ENCODE results near the gene EVA1C.
A peak's percentile ranks its signal among the peaks of the same experiment; 100 is the strongest.
"Not testable (repeated sequence)": the region's sequence is repeated elsewhere in the genome, so short reads cannot be mapped to it uniquely, and the experiment has no call there.

EVA1C gene

DNA sequence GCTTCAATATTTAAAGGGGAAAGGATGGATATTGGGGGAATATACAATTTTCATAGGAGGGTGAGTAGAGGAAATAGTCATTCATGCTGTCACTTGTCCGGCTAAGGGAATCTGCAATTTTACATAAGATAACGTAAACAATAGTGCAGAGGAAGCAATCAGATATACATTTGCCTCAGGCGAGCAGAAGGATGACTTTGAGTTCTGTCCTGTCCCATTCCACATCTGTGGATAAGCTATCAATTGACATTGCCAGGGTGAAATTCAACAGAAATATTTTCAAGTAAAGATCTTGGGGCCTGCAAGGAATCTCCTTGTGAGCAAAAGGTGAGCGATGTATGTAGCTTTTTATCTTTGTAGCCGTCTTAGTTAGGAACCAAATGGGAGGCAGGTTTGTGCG lies 32.6 kb downstream of the EVA1C start:
- peaks cover 19% of the 10 kb centered on the region for H3K9me3 Mint-ChIP-seq
- TF ChIP-seq CTCF (IDR thresholded peaks at IDR 0.05; ENCODE audit: unreplicated experiment in 3 of 3) = no peak
- peaks cover 19% of the 10 kb centered on the region for H3K27me3 Mint-ChIP-seq (ENCODE audit: low read depth)
- H3K36me3 Mint-ChIP-seq (ENCODE audit: low read depth) = no peaks in the 10 kb centered on the region
- no peaks in the 10 kb centered on the region for H3K4me1 Mint-ChIP-seq
- H3K4me3 Mint-ChIP-seq = no peak overlapping the region
- no peak overlapping the region for H3K27ac Mint-ChIP-seq

DNA sequence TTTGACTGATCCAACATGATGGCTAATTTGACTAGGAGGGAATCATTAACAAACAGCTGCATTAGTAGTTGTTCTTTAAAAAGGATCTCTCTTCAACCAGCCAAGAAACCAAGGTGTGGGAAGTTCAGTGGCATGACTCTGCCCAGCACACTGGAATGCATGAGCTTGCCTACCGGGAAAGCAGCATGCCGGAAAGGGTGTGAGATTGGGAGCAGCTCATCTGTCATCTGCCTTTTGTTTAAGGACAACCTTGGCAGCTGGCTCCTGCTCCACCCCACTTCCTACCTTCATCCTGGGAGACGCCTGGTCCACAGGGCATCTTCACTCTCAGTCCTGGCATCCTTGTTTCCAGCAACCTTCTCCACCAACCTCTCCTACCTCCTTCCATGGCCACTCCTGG lies 33.9 kb downstream of the EVA1C start:
- H3K9me3 Mint-ChIP-seq = peaks cover 16% of the 10 kb centered on the region
- H3K4me1 Mint-ChIP-seq; H3K27ac Mint-ChIP-seq; H3K4me3 Mint-ChIP-seq; H3K36me3 Mint-ChIP-seq (ENCODE audit: low read depth); H3K27me3 Mint-ChIP-seq (ENCODE audit: low read depth): not testable (repeated sequence)

DNA sequence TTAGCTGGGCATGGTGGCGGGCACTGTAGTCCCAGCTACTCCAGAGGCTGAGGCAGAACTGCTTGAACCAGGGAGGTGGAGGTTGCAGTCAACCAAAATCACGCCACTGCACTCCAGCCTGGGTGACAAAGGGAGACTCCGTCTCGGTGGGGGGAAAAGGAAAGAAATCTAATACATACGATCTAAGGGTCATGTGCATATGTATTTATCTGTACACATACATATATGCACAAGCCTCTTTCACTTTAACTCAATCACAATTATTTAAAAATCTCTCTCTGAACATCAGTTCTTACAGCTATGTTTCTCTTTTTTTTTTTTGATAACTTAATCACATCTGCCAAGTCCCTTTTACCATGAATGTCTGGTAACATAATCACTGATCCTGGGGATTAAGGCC lies 34.7 kb downstream of the EVA1C start:
- no peaks in the 10 kb centered on the region for H3K36me3 Mint-ChIP-seq (ENCODE audit: low read depth)
- H3K27ac Mint-ChIP-seq = no peak overlapping the region
- H3K4me1 Mint-ChIP-seq = peaks cover 5% of the 10 kb centered on the region
- H3K27me3 Mint-ChIP-seq (ENCODE audit: low read depth) = peaks cover 9% of the 10 kb centered on the region
- H3K4me3 Mint-ChIP-seq = no peak overlapping the region
- peaks cover 16% of the 10 kb centered on the region for H3K9me3 Mint-ChIP-seq
- TF ChIP-seq CTCF (IDR thresholded peaks at IDR 0.05; ENCODE audit: unreplicated experiment in 3 of 3) = no peak

- H3K4me1 Mint-ChIP-seq = peaks cover 5% of the 10 kb centered on the region
- no peak overlapping the region for H3K27ac Mint-ChIP-seq
- H3K36me3 Mint-ChIP-seq (ENCODE audit: low read depth) = no peaks in the 10 kb centered on the region
- peaks cover 9% of the 10 kb centered on the region for H3K27me3 Mint-ChIP-seq (ENCODE audit: low read depth)
- H3K4me3 Mint-ChIP-seq = no peak overlapping the region
- no peak for TF ChIP-seq CTCF (IDR thresholded peaks at IDR 0.05; ENCODE audit: unreplicated experiment in 3 of 3)
- peaks cover 10% of the 10 kb centered on the region for H3K9me3 Mint-ChIP-seq
These were observed 36.5 kb downstream of the EVA1C start for GRCh38 chr21:32448803-32449594.

DNA sequence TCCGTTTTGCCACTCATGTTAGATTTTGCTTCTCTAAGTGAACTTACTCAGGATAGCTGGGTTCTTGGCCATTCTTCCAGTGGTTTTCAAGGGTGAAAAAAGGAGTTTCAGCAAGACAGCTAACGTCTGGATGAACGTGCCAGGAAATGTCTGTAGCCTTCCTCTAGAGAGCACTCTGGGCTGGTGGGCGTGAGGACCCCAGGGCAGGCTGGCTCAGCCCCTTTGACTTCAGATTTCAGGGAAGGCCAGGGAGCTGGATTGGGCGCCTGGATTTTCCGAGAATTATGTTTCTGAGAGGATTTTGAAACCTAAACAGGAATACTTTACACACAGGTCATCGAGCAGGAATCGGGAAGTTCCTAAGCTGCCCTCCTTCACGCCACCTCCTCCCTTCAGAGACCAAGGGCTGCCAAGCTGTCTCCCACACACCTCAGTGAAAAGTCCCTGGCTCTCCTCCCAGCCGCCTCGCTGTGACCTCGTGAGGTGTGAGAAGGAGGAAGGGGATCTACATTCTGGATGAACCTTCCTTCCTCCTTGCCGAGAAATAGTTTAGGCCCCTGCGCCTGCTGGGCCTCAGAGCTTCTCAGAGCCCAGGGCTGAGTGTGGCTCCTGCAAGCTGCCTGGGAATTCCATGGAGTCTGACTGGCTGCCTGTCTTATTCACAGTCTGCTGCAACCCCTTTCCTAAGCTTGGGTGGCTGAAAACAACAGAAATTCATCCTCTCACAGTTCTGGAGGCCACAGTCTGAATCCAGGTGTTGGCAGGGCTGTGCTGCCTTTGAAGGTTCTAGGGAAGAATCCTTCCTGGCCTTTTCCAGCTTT lies 38.6 kb downstream of the EVA1C start:
- H3K36me3 Mint-ChIP-seq (ENCODE audit: low read depth); H3K27me3 Mint-ChIP-seq (ENCODE audit: low read depth); H3K9me3 Mint-ChIP-seq; H3K4me1 Mint-ChIP-seq; H3K4me3 Mint-ChIP-seq: not testable (repeated sequence)
- H3K27ac Mint-ChIP-seq = peak overlapping the region; percentile 33 to 88 (median 88)

- H3K27me3 Mint-ChIP-seq (ENCODE audit: low read depth); H3K9me3 Mint-ChIP-seq; H3K27ac Mint-ChIP-seq; H3K4me1 Mint-ChIP-seq; H3K36me3 Mint-ChIP-seq (ENCODE audit: low read depth); H3K4me3 Mint-ChIP-seq: not testable (repeated sequence)
These were observed 39.7 kb downstream of the EVA1C start for GRCh38 chr21:32452191-32452590.

GRCh38 chr21:32452641-32453040 lies 40.1 kb downstream of the EVA1C start:
- Mint-ChIP-seq H3K4me3 (no peak overlapping the region), H3K4me1 (peaks cover 8% of the 10 kb centered on the region), H3K36me3 (ENCODE audit: low read depth) (no peaks in the 10 kb centered on the region), H3K27me3 (ENCODE audit: low read depth) (peaks cover 9% of the 10 kb centered on the region), H3K9me3 (no peaks in the 10 kb centered on the region), H3K27ac (no peak overlapping the region)
- TF ChIP-seq CTCF (IDR thresholded peaks at IDR 0.05; ENCODE audit: unreplicated experiment in 3 of 3) = no peak

All from nephron (organoid).